AG09319 (cell line): ENCODE data around the gene TCTA.

ENCODE experiments used
- DNase-seq: peaks from one replicate; pipeline ENCODE4 v3.0.0-alpha.2; 2010; ENCODE audit warnings: low read depth; ENCODE audit errors: extremely low read depth
- TF ChIP-seq, protein P1 (sequence below): IDR thresholded peaks from 2 replicates; pipeline ENCODE4 v1.5.1; 2011; ENCODE audit warnings: low read depth, mild to moderate bottlenecking, inconsistent platforms, low read length, moderate library complexity

The TCTA gene, protein sequence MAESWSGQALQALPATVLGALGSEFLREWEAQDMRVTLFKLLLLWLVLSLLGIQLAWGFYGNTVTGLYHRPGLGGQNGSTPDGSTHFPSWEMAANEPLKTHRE

DNA sequence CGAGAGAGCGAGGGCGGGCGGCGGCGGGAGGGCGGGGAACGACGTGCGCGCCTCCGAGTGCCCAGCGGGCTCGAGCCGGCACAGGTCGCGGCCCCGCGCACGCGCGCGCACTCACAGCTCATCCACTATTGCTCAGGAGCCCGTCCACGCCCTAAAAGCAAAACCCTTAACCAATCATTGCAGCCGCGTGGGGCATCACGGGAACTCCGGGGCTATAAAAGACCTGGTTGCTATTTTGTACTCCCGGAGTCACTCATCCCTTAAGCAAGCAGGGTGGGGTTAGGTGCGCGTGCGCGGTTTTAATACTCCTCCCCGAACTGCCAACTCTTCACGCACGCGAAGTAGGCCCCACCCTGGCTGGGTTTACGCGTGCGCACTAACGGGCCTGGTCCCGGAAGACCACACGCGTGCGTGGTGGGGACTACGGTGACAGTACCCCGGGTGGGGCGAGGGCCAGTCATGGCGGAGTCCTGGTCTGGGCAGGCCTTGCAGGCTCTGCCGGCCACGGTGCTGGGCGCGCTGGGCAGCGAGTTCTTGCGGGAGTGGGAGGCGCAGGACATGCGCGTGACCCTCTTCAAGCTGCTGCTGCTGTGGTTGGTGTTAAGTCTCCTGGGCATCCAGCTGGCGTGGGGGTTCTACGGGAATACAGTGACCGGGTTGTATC lies at the start of gene TCTA, which contains the start of gene RHOA:
TCTA (plus strand) TSS at position 456 of the 664 bp plus-strand sequence; CDS start at position 460, 4 bp downstream.
RHOA (minus strand) TSS at position 9 of the 664 bp plus-strand sequence. CDS start 36,387 bp downstream, outside the sequence.
- TF ChIP-seq, protein P1, sequence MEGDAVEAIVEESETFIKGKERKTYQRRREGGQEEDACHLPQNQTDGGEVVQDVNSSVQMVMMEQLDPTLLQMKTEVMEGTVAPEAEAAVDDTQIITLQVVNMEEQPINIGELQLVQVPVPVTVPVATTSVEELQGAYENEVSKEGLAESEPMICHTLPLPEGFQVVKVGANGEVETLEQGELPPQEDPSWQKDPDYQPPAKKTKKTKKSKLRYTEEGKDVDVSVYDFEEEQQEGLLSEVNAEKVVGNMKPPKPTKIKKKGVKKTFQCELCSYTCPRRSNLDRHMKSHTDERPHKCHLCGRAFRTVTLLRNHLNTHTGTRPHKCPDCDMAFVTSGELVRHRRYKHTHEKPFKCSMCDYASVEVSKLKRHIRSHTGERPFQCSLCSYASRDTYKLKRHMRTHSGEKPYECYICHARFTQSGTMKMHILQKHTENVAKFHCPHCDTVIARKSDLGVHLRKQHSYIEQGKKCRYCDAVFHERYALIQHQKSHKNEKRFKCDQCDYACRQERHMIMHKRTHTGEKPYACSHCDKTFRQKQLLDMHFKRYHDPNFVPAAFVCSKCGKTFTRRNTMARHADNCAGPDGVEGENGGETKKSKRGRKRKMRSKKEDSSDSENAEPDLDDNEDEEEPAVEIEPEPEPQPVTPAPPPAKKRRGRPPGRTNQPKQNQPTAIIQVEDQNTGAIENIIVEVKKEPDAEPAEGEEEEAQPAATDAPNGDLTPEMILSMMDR, result no peak
- DNase-seq, result peak; percentile 100

DNA sequence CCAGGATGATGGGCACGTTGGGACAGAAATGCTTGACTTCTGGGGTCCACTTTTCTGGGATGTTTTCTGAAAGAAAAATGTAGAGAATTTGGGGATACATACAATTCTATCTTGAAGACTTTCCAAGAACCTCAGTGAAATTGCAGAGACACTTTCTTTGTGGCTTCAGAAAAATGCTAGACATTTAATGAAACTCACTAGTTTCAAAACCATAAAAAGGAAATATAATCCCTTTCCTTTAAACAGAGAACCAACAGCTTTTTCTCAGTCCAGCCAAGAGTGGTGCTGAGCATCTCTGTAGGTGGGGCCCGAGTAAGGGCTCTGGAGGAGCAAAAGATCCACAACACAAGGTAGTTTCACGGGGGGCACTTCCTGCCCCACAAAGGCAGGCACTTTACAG lies 49.7 kb upstream of the TCTA start:
- no peak for DNase-seq
- TF ChIP-seq, protein P1, result no peak

DNA sequence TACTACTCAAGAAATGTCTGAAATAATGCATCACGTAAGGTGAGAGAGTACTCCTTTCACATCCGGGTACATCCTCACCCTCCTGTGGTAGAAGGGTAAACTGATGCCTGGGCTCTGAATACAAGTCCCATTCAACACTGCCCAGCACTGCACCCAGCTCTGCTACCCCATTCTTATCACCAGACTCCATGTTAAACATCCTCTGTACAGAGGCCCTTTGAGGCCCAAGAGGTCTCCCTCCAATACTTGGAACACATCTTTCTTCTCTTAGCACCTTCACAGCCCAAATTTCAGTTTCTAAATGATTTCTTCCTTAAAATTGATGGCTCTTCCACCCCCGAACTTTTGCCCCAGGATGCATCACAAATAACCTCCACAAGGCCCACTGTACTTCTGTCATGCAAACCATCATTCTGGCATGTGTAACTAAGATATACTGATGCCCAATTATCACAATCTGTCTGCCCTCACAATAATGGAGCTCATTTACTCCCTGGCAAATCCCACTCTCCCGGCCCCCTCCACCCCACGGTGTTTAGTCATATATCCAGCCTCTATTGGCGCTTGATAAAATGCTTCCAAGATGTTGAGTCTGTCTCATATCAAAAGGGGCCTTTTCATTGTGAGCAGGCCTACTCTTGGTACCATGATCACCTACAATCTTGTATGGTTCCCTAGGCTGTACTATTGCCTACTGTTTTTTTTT lies 41.5 kb upstream of the TCTA start:
- no peak for DNase-seq
- TF ChIP-seq, protein P1, result no peak

DNA sequence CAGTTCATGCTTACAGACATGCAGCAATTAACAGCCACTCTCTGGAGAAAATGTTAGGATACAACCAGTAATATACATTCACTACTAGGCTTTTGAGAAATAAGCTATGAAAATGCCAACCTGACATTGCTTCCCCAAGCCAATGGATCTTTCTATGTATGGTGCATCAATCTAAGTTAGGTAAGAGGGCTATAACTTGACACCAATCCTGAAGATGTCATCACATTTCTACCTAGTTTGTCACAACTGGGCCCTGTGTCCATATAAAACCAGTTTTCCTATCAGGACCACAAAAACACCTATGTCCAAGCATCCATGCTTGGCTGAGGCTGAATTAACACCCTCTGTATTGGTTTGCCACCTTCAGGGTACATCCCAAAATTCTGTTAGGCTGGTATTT lies 40.3 kb upstream of the TCTA start:
- TF ChIP-seq, protein P1, result no peak
- DNase-seq, result no peak

DNA sequence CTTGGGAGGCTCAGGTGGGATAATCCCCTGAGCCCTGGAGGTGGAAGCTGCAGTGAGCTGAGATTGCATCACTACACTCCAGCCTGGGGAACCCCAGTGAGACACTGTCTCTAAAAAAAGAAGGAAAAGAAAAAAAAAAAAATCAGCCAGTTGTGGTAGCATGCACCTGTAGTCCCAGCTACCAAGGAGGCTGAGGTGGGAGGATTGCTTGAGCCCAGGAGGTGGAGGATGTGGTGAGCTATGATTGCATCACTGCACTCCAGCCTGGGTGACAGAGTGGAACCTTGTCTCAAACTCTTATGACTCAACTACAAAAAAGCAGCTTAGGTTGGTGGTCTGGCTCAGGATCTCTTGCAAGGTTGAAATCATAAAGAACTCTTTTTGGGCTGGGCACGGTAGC lies 34.7 kb upstream of the TCTA start:
- no peak for DNase-seq
- TF ChIP-seq, protein P1, result no peak

DNA sequence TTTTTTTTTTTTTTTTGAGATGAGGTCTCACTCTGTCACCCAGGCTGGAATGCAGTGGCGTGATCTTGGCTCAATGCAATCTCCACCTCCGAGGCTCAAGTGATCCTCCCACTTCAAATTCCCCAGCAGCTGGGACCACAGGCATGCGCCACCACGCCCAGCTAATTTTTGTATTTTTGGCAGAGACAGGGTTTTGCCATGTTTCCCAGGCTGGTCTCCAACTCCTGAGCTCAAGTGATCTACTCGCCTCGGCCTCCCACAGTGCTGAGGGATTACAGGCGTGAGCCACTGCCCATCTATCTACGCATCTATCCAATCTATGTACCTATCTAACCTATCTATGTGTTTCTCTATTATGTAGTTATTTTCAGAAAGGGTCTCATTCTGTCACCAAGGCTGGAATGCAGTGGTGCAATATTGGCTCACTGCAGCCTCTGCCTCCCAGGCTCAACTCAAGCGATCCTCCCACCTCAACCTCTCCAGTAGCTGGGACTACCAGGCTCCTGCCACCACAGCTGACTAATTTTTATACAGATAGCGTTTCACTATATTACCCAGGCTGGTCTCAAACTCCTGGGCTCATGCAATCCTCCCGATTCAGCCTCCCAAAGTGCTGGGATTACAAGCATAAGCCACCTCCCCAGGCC lies 33.9 kb upstream of the TCTA start:
- peak; percentile 77 for DNase-seq

More for the DNA sequence above, 33.9 kb upstream of the TCTA start:
- TF ChIP-seq, protein P1, result no peak
